ENCODE results near the gene ATF4.

DNA sequence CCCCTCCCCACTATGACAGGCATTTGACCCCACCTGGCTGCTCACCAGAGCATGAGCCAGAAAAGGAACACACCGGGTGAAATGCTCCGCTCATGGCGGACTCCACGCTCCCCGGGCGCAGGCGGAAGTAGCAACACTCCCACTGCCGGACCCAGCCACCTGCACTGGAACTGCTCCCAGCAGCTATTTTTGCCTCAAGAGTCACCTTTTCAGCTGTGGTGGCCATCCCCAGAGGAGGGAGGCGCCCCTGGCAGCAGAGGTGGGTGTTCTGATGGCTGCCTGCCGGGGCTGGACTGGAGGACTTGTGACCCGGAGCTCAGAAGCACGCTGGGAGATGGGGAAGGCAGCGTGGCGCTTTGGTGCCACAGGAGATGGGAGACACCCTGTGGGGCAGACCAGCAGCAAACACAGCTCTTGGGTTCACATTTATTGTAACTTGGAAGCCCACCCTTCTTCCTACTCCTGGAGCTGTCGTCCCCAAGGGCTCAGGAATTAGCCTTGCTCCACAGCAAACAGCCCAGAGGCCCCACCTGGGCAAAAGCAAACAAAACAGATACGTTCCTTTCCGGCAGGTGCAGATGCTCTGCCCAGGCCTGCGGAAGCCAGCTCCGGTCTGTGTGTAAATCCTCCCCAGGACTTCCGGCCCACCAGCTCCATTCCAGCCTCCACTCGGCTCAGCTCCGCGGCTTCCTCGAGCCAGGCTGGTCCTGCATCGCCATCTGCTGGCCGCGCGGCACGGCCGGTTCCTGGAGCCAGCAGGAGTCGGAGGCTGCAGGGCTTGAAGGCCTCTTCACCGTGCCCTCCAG is 8.5 kb downstream of the ATF4 start:
- TF ChIP-seq EZH2 (IDR thresholded peaks at IDR 0.05), result no peak
- peak; percentile 45; the same call in 1 of the 2 replicates for TF ChIP-seq POLR2AphosphoS5 (IDR thresholded peaks at IDR 0.05; ENCODE audit: borderline replicate concordance, low read depth, low read length)
- no peak for TF ChIP-seq FOXP2 (optimal IDR thresholded peaks at IDR 0.05; ENCODE audit: control extremely low read depth, extremely low read length, insufficient read depth)

Data from SK-N-MC (cell line).